GM20431 (cell line): ENCODE results near the gene GNB3.

Experiments
- in situ Hi-C: fragments of 300-500 bp; cut with MseI, MboI; formaldehyde crosslinking; loops from one replicate; pipeline ENCODE4 v1.15.0; 2020; ENCODE audit warnings: low sequenced_read_pairs; ENCODE audit not compliant: unreplicated experiment

GNB3 gene

GRCh38 chr12:6894321-6894720 lies 53.6 kb downstream of the GNB3 start:
- in situ Hi-C loops: no loop called here
